ENCODE measurements around the gene ITGAV. TPM values are rescaled to one million over a fixed set of nuclear protein-coding genes. Genes with fewer than 3 reads are reported as not detected.

Gene ITGAV
- total RNA-seq, 1 donor from 2014 or later, result 115 TPM

- TF ChIP-seq CTCF (IDR thresholded peaks at IDR 0.05), result no peak
- H3K4me1 ChIP-seq, result peaks cover 0 to 2% of the 10 kb centered on the region in 2 donors
- H3K9me3 ChIP-seq, result no peaks in the 10 kb centered on the region
- no peak for DNase-seq (ENCODE audit: low spot score in 2 of 2)
- H3K27ac ChIP-seq, result no peak overlapping the region
- H3K4me3 ChIP-seq, result no peak overlapping the region
- intact Hi-C loops (cut with DNase I), result no loop called here
- no peaks in the 10 kb centered on the region for H3K27me3 ChIP-seq
- peaks cover 4 to 8% of the 10 kb centered on the region in 2 donors for H3K36me3 ChIP-seq
These were observed 17.9 kb downstream of the ITGAV start for GRCh38 chr2:186607660-186608324.

GRCh38 chr2:186610785-186611184, 20.9 kb downstream of the ITGAV start:
- Histone ChIP-seq H3K27me3 (no peaks in the 10 kb centered on the region), H3K4me1 (peaks cover 0 to 2% of the 10 kb centered on the region in 2 donors), H3K27ac (no peak overlapping the region), H3K4me3 (no peak overlapping the region), H3K36me3 (no peaks in the 10 kb centered on the region), H3K9me3 (no peaks in the 10 kb centered on the region)
- intact Hi-C loops (cut with DNase I), result no loop called here
- no peak for DNase-seq (ENCODE audit: low spot score in 2 of 2)
- no peak for TF ChIP-seq CTCF (IDR thresholded peaks at IDR 0.05)

GRCh38 chr2:186611526-186611925, 21.7 kb downstream of the ITGAV start:
- no peak for DNase-seq (ENCODE audit: low spot score in 2 of 2)
- TF ChIP-seq CTCF (IDR thresholded peaks at IDR 0.05), result no peak
- Histone ChIP-seq H3K36me3 (no peaks in the 10 kb centered on the region), H3K4me1 (peaks cover 0 to 2% of the 10 kb centered on the region in 2 donors), H3K27me3 (no peaks in the 10 kb centered on the region), H3K27ac (no peak overlapping the region), H3K9me3 (no peaks in the 10 kb centered on the region), H3K4me3 (no peak overlapping the region)
- intact Hi-C loops (cut with DNase I), result no loop called here

GRCh38 chr2:186612026-186612425, 22.2 kb downstream of the ITGAV start:
- DNase-seq (ENCODE audit: low spot score in 2 of 2), result no peak
- H3K9me3 ChIP-seq, result no peaks in the 10 kb centered on the region
- no peaks in the 10 kb centered on the region for H3K27me3 ChIP-seq
- no peak overlapping the region for H3K27ac ChIP-seq
- H3K4me1 ChIP-seq, result peaks cover 0 to 3% of the 10 kb centered on the region in 2 donors
- intact Hi-C loops (cut with DNase I), result no loop called here
- no peak for TF ChIP-seq CTCF (IDR thresholded peaks at IDR 0.05)
- no peak overlapping the region for H3K4me3 ChIP-seq
- no peaks in the 10 kb centered on the region for H3K36me3 ChIP-seq

- H3K4me3 ChIP-seq, result no peak overlapping the region
- no peak for TF ChIP-seq CTCF (IDR thresholded peaks at IDR 0.05)
- intact Hi-C loops (cut with DNase I), result no loop called here
- no peak overlapping the region for H3K27ac ChIP-seq
- H3K9me3 ChIP-seq, result no peaks in the 10 kb centered on the region
- no peaks in the 10 kb centered on the region for H3K27me3 ChIP-seq
- H3K36me3 ChIP-seq, result no peaks in the 10 kb centered on the region
- peaks cover 0 to 7% of the 10 kb centered on the region in 2 donors for H3K4me1 ChIP-seq
- DNase-seq (ENCODE audit: low spot score in 2 of 2), result no peak
These were observed 22.9 kb downstream of the ITGAV start for GRCh38 chr2:186612555-186613440.
